ENCODE measurements around the gene SKP1.
A peak's percentile ranks its signal among the peaks of the same experiment; 100 is the strongest.

SKP1 gene

DNA sequence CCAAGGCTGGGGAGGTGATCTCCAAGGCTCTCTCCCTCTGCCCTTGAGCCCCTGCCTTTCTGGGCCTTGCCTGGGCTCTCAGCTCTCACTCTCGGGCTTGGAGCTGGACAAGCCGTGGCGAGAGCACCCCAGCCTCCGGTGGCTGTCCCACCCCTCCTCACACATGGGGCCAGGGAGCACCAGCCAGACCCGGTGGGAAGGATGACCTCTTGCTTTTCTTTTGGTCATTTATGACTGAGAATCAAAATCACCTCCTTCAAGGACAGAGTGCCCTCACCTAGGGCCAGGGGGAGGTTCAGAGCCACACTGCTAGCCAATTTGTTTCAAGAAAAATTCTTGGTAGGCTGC, 48.1 kb downstream of the SKP1 start:
- no peak for DNase-seq

DNA sequence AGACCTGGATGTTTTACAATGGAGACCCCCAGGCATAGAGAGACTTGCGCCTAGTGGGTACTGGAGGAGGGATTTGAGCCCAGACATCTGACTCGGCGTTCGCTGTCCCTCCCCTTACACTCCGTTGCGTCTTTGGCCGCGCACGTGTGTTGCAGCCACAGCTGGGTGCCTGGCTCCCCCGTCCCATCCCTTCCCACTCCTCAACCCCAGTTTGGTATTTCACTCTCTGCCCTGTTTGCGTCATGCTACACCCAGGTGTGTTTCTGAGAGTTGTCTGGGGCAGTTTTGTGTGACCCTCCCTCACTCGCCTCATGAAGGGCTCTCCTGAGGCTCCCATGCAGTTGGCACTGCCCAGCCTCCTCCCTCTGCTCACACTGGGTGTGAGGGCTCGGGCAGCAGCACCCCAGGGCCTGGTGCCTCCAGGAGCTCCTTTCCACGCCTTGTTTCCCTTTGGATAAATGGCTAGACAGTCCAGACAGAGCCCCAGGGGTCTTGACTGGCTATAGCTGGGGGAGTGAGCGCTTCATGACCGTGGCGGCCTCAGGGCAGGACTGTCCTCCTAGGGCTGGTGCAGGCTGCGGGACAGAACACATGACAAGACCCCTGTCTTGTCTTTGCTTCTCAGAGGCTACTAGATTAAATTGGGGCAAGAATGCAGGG, 48.6 kb downstream of the SKP1 start:
- no peak for DNase-seq

DNA sequence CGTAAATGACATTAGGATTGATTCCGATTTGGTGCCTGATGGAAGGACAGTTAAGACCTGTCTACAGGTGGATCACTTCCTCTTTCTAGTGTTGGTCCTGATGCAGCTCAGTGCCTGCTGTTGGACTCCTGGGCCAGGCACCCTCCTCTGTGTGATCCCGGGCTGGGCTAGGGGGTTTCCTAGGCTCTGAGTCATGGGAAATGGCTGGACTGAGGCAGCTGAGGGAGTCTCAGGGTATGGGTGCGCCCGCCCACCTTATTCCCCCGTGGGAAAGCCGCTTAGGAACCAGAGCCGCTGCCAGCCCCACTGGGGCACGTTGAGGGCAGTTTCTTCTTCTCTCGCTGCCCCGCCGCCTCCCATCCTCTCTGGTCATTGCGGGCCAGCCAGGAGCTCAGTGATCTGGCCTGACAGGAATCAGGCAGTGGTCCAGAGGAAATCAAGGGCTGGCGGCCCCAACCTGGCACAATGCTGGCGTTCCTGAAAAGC, 49.3 kb downstream of the SKP1 start:
- DNase-seq, result peak; percentile 61

DNA sequence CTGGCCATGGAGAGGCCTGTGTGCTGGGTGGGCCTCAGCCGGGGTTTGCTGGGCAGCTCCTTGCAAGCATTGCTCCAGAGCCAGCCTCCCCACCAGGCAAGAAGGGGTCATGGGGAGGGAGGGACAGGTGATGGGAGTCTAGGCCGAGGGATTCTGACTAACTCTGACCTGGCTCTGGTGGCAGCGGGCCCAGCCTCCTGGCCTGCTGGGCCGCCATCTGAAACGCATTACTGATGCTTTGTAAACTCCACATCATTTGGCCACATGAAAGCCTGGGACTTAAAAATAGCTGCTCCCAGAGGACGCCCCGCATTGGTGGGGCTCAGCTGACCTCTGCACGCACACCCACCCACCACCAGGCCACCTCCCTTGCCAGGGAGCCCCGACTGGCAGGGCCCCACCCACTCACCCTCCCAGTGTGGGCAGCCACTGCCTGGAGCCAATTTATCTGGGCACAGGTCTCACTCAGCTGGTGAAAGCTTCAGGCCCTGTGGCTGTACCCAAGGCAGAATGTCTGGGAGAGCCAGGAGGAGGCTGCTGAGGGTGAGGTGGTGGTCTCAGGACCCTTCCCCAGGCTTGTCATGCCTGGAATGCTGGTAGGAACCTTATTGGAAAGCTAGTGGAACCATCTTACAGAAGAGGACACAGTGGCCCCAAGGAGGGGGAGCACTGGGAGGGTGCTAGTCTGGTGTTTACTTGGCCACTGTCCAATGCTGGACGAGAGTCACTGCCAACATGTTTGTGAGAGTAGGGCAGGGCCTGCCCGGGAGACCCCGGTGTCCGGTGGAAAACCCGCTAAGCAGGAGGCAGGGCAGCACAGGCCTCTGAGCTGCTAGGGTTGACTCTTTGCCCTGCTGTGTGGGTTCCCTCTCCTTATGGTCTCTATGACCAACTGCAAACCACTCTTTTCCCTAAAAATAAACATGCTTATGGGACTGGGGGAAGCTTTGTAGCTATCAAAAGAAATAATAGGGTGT, 51.4 kb downstream of the SKP1 start:
- DNase-seq, result no peak

DNA sequence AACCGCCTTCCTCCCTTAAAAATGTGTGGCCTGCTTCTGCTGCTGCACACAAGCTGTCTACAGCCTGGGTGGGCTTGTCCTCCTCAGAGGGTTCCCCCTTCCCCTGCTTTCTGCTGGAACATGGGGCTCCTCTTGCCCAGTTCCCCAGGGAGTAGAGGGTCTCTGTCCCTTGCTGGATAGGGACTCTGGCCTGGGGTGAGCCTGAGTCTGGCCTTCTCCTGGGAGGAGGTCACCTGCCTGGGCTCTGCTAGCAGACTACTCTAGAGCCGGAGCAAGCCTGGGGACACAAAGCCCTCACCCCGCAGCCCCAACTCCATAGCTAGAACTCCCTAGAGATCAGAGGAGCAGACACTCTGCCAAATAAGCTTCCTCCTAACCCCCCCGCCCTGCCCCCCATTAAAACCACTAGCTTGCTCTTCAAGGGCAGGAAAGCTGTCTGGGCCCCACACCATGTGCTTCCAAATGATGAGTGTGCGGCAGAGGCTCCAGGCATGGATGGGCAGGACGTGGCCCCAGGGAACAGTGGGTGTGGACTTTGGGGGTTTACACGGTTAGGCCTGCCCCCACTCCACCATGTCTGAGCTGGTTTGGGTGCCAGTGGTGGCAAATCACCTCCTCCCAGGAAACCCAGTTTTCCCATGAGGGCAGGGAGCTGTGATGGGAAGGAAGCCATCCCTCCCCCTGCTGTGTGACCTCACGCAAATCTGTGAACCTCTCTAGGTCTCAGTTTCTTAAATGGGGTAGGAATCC, 52.3 kb downstream of the SKP1 start:
- DNase-seq, result no peak

DNA sequence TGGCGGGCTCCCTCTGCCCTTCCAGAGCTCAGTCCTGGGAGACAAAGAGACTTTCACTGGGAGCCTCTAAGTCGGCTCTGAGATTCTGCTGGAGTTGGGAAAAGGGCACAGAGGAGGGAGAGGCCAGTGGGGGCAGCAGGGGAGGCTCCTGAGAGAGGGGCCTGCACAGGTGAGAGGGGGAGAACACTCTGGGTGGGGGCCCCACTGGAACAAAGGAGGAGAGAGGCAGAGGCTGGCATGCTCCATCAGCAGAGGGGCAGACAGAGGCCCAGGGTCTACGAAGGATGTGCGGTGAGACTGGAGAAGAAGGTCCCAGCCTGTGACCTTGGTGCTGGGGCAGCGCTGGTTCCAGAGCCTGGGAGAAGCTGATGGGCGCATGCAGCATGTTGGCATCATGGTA, 53.4 kb downstream of the SKP1 start:
- DNase-seq, result no peak

DNA sequence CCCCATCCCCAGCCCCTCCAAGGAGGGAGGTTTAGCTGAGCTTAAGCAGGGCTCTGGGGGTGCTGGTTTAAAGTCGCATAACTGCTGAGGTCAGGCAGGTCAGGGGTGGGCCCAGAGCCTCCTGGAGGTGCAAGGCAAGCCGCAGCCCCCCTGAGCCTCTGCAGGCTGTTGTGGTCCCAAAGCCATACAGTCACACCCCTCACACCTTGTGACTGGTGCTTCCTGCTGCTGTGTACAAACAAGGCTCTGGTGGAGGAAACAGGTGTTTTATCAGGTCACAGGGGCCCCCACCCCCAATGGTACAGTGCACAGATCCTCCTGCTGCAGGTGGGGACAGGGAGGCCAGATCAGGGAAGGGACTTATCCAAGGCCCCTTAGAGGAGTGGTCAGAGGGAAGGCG, 54.2 kb downstream of the SKP1 start:
- DNase-seq, result no peak

DNA sequence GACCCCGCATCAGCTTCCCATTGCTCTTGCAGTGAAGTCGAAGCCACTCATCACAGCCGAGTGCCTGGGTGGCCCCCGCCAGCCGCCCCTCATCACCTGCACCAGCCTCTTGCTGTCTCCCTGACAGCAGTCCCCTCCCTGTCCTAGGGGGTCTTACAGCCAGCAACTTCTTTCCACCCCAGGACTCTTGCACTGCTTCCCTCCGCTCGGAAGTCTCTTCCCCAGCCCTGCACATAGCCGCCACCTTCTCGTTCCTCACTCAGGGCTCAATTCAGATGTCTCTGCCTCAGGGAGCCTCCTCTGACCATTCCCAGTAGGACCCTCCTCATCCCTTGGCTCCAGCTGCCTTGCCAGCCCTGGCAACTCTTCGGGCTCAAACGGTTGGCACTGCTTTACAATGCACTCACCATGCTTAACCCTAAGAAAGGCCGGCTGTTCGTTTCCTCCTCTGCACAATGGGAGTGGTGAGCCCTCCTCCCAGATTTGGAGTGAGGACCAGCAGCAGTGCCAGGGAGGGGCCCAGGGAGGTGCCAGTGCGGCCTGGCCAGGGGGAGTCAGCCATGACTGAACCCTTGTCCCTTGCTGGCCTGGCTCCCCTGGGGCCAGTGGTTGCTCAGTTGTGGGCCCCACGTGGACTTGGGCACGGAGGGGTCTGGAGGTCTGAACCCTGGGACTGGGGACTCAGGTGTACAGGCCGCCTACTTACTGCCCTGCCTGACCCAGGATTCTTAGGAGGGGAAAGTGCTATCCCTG, 56.2 kb downstream of the SKP1 start:
- DNase-seq, result no peak

DNA sequence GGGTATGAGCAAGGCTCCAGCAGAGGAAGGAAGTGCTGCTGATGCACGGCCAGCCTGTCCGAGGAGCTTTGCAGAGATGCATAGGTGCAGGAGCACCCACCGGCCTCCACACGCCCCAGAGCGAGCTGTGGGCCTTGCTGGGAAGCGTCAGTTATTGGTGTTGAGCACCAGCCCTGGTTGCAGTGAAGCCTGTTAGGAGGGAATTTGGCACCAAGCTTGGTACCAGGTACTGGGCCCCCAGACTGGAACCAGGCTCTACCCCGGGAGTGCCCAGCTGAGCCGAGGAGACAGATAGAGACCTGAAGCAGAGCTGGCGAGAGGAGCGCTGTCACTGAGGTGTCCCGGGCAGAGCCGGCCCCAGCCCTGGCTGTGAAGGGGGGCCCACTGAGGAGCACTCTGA, 57.0 kb downstream of the SKP1 start:
- no peak for DNase-seq

DNA sequence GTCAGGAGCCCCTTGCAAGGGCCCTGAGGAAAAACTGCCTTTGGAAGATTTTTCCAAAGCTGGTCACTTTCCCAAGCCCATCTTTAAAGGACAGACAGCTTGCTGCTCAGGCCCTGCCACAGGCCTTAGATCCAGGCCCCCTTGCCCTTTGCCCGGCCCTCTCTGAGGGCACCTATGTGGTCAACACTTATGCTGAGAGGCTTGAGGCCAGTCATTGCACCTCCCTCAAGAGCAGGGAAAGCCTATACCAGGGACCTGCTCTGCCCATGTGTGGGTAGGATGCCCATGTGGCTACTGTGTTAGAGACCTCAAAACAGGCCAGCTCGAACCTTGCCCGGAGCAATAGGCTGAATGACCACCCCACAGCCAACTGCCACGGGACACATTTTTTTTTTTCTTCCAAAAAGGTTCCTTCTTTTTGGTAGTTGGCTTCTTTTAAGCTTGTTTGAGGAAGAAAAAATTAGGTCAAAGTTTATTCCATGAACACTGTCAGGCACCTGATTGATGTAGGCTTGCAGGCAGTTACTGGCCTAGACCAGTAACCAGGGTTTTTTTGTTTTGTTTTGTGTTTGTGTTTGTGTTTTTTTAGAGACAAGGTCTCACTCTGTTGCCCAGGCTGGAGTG, 58.4 kb downstream of the SKP1 start:
- no peak for DNase-seq

DNA sequence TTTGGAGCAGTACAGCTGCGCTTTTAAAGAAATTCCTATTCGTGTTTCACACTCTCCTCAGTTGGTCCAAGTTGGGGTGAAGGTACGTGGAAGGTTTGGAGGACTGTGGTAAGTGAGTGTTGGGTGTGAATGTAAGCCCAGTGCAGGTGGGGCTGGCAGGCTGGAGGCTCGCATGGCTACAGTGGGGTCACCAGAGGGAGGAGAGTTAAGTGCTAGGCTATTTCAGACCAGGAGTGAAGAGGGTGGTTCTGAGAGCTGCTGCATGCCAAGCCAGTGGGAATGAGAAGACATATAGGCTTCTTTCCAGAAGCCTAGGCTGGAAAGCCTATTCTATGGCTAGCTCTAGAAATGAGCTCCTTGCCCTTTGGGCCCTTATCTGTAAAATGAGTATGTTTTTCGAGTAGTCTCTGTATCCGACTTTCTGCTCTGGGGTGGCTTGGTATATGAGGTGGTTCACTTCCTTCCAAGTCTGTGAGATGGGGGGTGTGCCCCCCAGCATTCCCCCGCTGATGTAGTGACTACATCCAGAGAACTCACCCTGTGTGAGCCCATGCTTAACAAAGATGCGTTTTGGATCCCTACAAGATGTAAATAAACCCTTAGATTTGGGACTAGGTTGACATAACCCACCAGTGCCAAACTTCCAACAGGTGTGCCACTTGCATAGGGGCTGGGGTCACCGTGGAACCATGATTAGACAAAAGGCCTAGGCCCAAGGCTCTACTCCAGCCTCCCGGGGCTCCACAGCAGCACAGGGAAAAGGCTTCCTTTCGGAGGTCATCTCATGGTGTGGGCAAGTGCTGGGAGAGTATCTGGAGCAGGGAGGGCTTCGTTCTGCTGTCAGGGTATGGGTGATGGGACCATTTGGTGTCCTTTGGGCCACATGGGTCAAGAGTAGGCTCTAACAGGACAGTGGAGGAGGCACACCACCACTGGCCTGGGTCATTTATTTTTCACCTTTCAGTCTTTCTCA, 59.7 kb downstream of the SKP1 start:
- no peak for DNase-seq

DNA sequence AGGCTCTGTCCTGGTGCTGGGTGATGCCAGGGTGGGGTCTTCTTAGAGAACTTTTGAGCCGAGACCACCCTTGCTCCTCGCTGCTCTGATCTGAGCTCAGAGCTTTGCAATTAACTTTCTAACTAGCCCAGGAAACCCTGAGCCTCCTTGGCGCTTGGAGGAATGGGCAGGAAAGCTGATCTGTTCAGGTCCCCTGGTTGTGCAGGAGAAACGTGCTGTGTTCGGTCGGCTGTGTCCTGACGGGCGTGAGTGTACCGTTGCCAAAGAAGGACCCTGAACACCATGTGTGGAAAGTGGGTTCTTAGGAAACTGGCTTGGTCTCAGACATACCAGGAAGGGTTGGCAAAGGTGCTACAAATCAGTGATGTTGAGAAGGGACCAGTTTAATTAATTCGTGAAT, 60.5 kb downstream of the SKP1 start:
- DNase-seq, result no peak

DNA sequence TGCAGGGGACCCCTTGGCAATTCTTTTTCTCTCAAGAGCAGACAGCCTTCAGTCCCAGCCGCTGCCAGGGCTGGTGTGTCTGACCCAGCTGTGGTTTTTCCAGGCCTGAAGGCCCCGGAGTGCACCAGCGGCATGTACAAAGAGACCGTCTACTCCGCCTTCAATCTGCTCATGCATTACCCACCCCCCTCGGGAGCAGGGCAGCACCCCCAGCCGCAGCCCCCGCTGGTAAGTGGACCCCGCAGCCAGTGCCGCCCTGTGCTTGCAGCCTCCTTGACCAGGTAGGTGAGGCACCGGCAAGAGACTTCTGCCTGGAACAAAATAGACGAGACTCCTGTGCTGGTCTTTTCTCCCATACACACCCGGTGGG, 61.0 kb downstream of the SKP1 start:
- DNase-seq, result no peak

DNA sequence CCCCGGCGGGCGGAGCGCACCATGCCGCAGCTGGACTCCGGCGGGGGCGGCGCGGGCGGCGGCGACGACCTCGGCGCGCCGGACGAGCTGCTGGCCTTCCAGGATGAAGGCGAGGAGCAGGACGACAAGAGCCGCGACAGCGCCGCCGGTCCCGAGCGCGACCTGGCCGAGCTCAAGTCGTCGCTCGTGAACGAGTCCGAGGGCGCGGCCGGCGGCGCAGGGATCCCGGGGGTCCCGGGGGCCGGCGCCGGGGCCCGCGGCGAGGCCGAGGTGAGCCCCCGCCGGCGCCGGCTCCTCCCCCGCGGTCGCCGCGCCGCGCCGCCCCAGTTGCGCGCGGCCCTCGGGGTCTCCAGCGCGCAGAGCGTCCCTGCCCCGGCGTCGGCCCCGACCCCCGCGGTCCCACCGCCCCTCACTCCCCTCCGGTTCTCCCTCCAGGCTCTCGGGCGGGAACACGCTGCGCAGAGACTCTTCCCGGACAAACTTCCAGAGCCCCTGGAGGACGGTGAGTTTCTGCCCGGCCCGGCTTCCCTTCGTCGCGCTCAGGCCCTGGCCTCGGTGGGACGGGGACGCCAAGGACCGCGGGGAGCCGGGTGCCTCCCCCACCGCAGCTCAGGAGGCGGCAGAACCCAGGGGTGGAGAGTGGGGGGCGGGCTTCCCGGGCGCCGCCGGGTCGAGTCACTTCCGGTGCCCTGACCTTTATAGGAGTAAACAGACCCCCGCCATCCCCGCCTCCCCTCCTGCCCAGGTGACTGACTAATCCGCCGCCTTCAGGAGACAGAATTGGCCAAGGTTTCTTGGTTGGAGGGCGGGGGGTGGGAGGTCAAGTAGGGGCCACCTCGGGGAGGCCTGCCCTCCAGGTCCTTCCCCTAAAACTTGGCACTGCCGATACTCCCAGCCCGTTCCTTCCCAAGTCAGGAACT, 61.6 kb downstream of the SKP1 start:
- DNase-seq, result peak; percentile 83

DNA sequence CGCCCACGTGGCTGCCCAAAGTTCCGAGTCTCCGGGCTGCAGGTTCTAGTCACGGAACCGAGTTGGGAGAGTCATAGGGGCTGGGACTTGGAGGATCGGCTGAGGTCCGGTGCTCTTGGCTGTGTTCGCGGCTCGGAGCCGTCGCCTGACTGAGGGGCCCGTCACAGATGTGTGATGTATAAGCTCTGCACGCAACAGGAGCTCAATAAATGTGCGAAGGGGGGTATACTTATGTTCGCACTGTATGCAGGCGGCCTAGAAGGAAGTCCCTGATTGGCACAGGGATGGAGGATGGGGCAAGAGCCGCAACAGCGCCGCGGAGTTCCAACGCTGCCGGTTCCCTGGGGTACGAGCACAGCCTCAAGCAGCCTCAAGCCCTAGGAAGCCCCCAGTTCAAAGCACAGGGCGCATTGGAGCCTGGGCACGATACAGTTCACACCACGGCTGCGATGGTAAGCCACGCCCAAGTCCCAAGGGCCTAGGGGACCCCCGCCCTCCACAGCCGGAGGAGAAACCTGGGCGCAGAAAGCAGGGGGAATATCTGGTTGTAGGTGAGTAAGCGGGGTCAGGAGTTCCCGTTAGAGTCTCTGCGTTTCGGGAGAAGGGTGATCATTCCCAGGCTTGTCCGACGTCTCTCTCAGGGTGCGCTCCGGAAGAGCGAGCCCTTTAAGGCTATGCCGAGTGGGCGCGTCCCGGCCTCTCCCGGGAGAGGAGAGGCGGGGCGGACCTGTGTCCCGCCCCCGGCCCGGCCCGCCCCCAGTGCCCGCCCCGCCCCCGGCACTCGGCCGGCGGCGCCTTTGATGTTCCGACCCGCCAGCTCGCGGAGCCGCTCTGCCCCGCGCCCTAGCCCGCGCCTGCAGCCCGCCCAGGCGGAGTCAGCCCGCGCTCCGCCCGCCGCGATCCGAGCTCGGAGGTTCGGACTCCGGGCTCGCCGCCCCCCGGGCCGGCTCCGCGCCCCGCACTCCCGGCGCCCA, 62.6 kb downstream of the SKP1 start, which contains the start of gene TCF7:
TSS of gene TCF7 (plus strand) at position 780 of the 974 bp plus-strand sequence. CDS start 226 bp downstream, outside the sequence.
- DNase-seq, result peak; percentile 75

DNA sequence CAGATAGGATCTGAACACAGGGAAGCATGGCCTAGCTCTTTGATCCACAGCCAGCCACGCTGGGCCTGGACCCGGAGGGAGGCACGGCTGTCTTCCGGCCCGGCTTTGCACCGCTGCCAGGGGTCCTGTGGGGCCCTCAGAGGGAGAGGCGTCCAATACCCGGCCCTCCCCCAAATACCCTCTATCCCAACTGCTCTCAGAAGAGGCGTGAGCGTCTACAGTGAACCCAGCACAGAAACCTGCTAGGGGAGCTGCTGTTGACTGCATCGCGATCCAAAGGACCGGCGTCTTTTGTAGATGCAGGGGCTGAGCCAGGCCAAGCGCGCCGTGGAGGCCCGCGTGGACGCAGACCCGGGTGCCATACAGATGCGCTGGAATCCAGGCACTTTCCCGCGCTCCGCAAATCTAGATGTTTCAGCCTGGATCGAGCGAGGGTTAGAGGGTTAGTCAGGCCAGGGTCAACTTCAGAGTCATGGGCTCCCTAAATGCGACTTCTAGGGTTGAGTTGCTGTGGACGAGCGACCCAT, 63.3 kb downstream of the SKP1 start:
- no peak for DNase-seq

DNA sequence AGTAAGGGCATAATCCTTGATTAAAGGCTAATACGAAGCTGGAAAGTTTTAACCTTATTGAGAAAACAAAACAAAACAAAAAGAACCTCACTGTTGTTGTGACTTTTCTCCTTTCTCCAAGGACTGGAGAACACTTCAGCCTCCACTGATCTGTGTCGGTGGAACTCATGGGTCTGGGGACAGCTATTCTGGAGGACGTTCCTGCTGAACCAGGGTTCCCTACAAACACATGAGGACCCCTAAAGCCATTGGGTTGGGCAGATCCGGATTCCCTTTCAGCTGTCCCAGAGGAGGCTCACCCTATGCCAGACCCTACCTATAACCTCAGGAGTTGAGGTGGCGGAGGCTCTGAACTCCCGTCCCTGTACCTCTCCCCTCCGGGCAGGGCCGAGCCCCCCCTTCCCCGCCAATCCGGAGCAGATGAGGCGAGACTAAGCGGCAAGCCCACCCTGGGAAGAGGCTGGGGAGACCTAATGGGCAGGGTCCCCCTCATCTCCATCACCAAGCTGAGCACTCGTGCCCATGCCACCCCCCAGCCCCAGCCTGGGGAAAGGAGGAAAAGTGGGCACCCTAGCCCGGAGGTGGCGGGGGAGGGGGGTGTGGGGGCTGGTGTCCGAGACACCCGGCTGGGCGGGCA, 63.9 kb downstream of the SKP1 start:
- DNase-seq, result no peak
